Parathyroid adenoma (tissue), 2 donors: ENCODE results near the gene DPT.

ENCODE experiments used
- H2AFZ ChIP-seq: fragments of 300-600 bp; sonication (generic); one replicate; pipeline ENCODE4 v1.7.0; 2017; ENCODE audit warnings: antibody characterized with exemption, mild to moderate bottlenecking
- H3K27ac ChIP-seq: fragments of 300-600 bp; sonication (generic); one replicate; pipeline ENCODE4 v1.7.0; 2017
- H3K27me3 ChIP-seq: fragments of 300-600 bp; sonication (generic); one replicate; pipeline ENCODE4 v1.7.0; 2017; ENCODE audit warnings: low read length; ENCODE audit not compliant: control insufficient read depth, insufficient read depth
- H3K36me3 ChIP-seq: fragments of 300-600 bp; sonication (generic); one replicate; pipeline ENCODE4 v1.7.0; 2017; ENCODE audit warnings: low read length; ENCODE audit not compliant: control insufficient read depth, insufficient read depth
- H3K4me1 ChIP-seq: fragments of 300-600 bp; sonication (generic); one replicate; pipeline ENCODE4 v1.7.0; 2017; ENCODE audit warnings: control low read depth
- H3K4me2 ChIP-seq: fragments of 300-600 bp; sonication (generic); one replicate; pipeline ENCODE4 v1.7.0; 2017; ENCODE audit warnings: low read length
- H3K4me3 ChIP-seq: fragments of 300-600 bp; sonication (generic); one replicate; pipeline ENCODE4 v1.7.0; 2017; ENCODE audit warnings: low read depth, low read length
- H3K79me2 ChIP-seq: fragments of 300-600 bp; sonication (generic); one replicate; pipeline ENCODE4 v1.7.0; 2017; ENCODE audit warnings: control low read depth
- H3K9ac ChIP-seq: fragments of 300-600 bp; sonication (generic); one replicate; pipeline ENCODE4 v1.7.0; 2017; ENCODE audit warnings: mild to moderate bottlenecking
- H3K9me3 ChIP-seq: fragments of 300-600 bp; sonication (generic); one replicate; pipeline ENCODE4 v1.7.0; 2017; ENCODE audit warnings: low read length; ENCODE audit not compliant: control insufficient read depth
- TF ChIP-seq, protein P1 (sequence below): fragments of 300-600 bp; sonication (generic); IDR thresholded peaks from one replicate; pipeline ENCODE4 v1.7.0; 2017; ENCODE audit warnings: antibody characterized with exemption, mild to moderate bottlenecking
- donor health status: primary hyperparathyroidism.

DPT gene

DNA sequence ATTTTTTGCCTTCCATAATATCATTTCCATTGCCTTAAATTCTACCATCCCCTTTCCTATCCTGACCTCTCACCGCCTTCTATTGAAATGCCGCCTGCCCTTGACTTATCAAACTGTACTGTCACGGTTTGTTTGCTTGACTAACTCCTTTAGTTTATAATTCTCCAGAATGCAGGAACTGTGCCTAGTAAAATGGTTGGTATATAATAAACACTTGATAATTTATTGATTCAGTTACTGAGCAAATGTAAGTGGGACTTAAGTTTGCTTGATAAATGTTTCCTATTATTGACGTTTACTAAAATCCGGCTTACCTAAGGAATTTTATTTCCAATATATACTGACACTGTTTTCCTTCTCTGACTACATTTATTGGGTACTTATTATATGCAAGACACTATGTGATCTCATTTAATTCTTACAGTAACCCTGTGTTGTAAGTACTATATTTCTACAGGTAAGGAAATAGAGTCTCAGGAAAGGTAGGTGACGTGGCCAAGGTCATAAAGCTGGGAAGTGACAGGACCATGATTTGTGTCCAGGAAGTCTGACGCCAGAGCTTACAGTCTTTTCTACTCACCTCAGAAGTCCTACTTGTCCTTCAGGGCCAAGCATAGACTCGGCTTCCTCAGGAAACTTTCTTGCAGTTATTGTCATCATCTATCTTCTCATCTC, 35.7 kb downstream of the DPT start:
- Histone ChIP-seq H3K36me3 (no peaks in the 10 kb centered on the region), H2AFZ (no peak overlapping the region), H3K79me2 (no peaks in the 10 kb centered on the region), H3K4me2 (no peak overlapping the region), H3K9me3 (no peaks in the 10 kb centered on the region), H3K4me1 (no peaks in the 10 kb centered on the region), H3K4me3 (no peak overlapping the region), H3K9ac (no peak overlapping the region), H3K27ac (no peak overlapping the region), H3K27me3 (no peaks in the 10 kb centered on the region)
- TF ChIP-seq, protein P1, sequence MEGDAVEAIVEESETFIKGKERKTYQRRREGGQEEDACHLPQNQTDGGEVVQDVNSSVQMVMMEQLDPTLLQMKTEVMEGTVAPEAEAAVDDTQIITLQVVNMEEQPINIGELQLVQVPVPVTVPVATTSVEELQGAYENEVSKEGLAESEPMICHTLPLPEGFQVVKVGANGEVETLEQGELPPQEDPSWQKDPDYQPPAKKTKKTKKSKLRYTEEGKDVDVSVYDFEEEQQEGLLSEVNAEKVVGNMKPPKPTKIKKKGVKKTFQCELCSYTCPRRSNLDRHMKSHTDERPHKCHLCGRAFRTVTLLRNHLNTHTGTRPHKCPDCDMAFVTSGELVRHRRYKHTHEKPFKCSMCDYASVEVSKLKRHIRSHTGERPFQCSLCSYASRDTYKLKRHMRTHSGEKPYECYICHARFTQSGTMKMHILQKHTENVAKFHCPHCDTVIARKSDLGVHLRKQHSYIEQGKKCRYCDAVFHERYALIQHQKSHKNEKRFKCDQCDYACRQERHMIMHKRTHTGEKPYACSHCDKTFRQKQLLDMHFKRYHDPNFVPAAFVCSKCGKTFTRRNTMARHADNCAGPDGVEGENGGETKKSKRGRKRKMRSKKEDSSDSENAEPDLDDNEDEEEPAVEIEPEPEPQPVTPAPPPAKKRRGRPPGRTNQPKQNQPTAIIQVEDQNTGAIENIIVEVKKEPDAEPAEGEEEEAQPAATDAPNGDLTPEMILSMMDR, result no peak

DNA sequence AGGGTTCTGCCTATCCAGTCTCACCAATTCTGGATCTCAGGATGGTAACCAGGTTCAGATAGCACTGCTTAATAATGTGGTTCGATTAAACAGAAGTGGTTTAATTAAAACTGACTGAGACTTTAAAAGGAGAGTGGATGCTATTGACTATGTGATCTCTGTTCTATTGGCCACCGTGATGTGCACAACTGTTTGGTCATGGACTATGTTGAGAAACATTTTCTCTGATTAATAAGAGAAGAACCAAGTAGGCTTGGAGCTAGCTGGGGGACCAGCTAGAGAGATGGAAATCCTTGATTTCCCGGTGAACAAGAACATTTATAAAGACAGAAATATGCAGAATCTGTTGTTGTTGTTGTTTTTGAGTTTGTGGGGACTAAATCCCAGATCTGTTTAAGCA, 36.5 kb downstream of the DPT start:
- TF ChIP-seq, protein P1, result no peak
- Histone ChIP-seq H3K27ac (no peak overlapping the region), H3K79me2 (no peaks in the 10 kb centered on the region), H3K36me3 (no peaks in the 10 kb centered on the region), H3K4me1 (no peaks in the 10 kb centered on the region), H2AFZ (no peak overlapping the region), H3K27me3 (no peaks in the 10 kb centered on the region), H3K9ac (no peak overlapping the region), H3K4me2 (no peak overlapping the region), H3K4me3 (no peak overlapping the region), H3K9me3 (no peaks in the 10 kb centered on the region)

DNA sequence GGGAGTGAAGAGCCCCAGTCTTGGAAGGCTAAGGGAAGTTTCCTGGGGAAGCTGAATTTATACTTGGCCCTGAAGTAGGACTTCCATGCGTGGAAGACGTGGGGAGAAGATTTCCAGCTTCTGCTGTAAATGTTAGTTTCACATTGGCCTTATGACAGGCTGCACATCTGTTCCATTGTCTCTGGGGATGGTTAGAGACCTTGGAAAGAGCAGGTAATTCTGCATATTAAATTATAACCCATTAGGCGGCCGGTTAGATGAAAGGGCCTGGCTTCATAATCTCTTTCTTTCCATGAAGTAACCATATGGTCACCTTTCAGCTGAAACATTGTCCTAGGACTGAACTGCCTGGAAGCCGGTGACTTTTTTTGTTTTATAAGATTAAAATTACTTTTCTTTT, 37.5 kb downstream of the DPT start:
- no peaks in the 10 kb centered on the region for H3K9me3 ChIP-seq
- H3K79me2 ChIP-seq, result no peaks in the 10 kb centered on the region
- H2AFZ ChIP-seq, result no peak overlapping the region
- H3K27ac ChIP-seq, result no peak overlapping the region
- H3K4me3 ChIP-seq, result no peak overlapping the region
- TF ChIP-seq, protein P1, result no peak
- no peaks in the 10 kb centered on the region for H3K4me1 ChIP-seq
- H3K27me3 ChIP-seq, result no peaks in the 10 kb centered on the region
- no peak overlapping the region for H3K4me2 ChIP-seq
- H3K36me3 ChIP-seq, result no peaks in the 10 kb centered on the region
- H3K9ac ChIP-seq, result no peak overlapping the region

DNA sequence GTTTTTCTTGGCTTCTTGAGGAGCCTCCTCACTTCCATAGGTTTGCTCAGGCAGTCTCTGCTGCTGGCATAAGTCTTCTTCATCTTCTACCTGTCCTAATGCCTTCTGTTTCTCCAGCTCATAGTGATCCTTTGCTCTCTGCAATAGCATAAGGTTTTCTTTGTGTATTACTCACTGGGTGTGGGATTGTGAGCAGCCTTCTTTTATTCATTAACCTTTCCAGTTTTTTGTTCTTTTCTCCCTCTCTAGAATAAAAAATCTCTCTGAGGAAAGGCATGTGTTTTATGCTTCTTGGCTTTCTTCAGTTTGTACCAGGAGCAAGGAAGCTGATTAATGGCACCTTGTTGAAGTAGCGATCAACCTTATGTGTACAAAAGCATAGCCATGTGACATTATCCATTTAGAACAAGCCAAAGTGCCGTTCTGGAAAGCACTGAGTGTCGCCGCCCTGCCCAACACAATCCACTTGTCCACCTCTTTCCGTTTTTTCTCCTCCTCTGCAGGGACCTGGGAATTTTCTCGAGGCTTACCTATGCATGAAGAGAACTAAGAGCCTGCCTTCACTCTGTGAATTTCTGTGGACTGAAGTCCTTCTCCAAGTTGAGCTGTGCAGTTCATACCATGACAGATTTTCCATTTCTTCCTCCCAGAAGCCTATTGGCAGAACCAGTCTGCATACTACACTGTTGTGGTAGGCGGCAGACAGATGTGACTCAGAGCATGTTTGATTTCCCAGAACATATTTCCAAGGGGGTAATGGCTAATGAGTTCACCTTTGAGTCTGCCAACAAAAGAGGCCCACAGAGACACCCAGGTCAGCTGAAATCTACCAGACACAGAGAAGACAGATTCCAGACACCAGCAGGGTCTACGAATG, 39.0 kb downstream of the DPT start:
- Histone ChIP-seq H3K4me1 (no peaks in the 10 kb centered on the region), H3K4me3 (no peak overlapping the region), H3K9me3 (no peaks in the 10 kb centered on the region), H3K79me2 (no peaks in the 10 kb centered on the region), H2AFZ (no peak overlapping the region), H3K36me3 (no peaks in the 10 kb centered on the region), H3K4me2 (no peak overlapping the region), H3K9ac (no peak overlapping the region), H3K27ac (no peak overlapping the region), H3K27me3 (no peaks in the 10 kb centered on the region)
- TF ChIP-seq, protein P1, result no peak
